ENCODE data around the gene CRIP1.

The CRIP1 gene

GRCh38 chr14:105471297-105471821 lies 15.3 kb upstream of the CRIP1 start:
- TF ChIP-seq GATA2 (IDR thresholded peaks at IDR 0.05; ENCODE audit: low read depth, low read length) = no peak
- TF ChIP-seq GATA3 (IDR thresholded peaks at IDR 0.05; ENCODE audit: low read depth, low read length) = no peak

GRCh38 chr14:105471823-105472485 lies 14.7 kb upstream of the CRIP1 start:
- TF ChIP-seq GATA2 (IDR thresholded peaks at IDR 0.05; ENCODE audit: low read depth, low read length) = no peak
- TF ChIP-seq GATA3 (IDR thresholded peaks at IDR 0.05; ENCODE audit: low read depth, low read length) = no peak

- TF ChIP-seq GATA3 (IDR thresholded peaks at IDR 0.05; ENCODE audit: low read depth, low read length) (no peak), GATA2 (IDR thresholded peaks at IDR 0.05; ENCODE audit: low read depth, low read length) (no peak)
Observed at GRCh38 chr14:105472486-105472991, 14.1 kb upstream of the CRIP1 start.

GRCh38 chr14:105473033-105473676 lies 13.5 kb upstream of the CRIP1 start:
- no peak for TF ChIP-seq GATA2 (IDR thresholded peaks at IDR 0.05; ENCODE audit: low read depth, low read length)
- no peak for TF ChIP-seq GATA3 (IDR thresholded peaks at IDR 0.05; ENCODE audit: low read depth, low read length)

GRCh38 chr14:105473677-105474482 lies 12.8 kb upstream of the CRIP1 start:
- TF ChIP-seq GATA2 (IDR thresholded peaks at IDR 0.05; ENCODE audit: low read depth, low read length) (no peak), GATA3 (IDR thresholded peaks at IDR 0.05; ENCODE audit: low read depth, low read length) (no peak)

GRCh38 chr14:105474483-105475268 lies 12.0 kb upstream of the CRIP1 start, which contains the start of gene CRIP2:
Gene CRIP2 (plus strand): TSS chr14:105474821. CDS start chr14:105474863, 42 bp downstream.
- TF ChIP-seq GATA3 (IDR thresholded peaks at IDR 0.05; ENCODE audit: low read depth, low read length) = no peak
- no peak for TF ChIP-seq GATA2 (IDR thresholded peaks at IDR 0.05; ENCODE audit: low read depth, low read length)

- TF ChIP-seq GATA2 (IDR thresholded peaks at IDR 0.05; ENCODE audit: low read depth, low read length) (no peak), GATA3 (IDR thresholded peaks at IDR 0.05; ENCODE audit: low read depth, low read length) (no peak)
Observed at GRCh38 chr14:105475269-105476096, 11.2 kb upstream of the CRIP1 start.

- no peak; the same call in 1 of the 2 replicates for TF ChIP-seq GATA2 (IDR thresholded peaks at IDR 0.05; ENCODE audit: low read depth, low read length)
- no peak for TF ChIP-seq GATA3 (IDR thresholded peaks at IDR 0.05; ENCODE audit: low read depth, low read length)
Observed at GRCh38 chr14:105476097-105476830, 10.4 kb upstream of the CRIP1 start.

GRCh38 chr14:105476831-105477659 lies 9.6 kb upstream of the CRIP1 start:
- TF ChIP-seq GATA2 (IDR thresholded peaks at IDR 0.05; ENCODE audit: low read depth, low read length) (no peak; the same call in 1 of the 2 replicates), GATA3 (IDR thresholded peaks at IDR 0.05; ENCODE audit: low read depth, low read length) (no peak)

GRCh38 chr14:105477660-105478397 lies 8.9 kb upstream of the CRIP1 start:
- TF ChIP-seq GATA3 (IDR thresholded peaks at IDR 0.05; ENCODE audit: low read depth, low read length) = no peak
- no peak for TF ChIP-seq GATA2 (IDR thresholded peaks at IDR 0.05; ENCODE audit: low read depth, low read length)
